Neural cell (in vitro differentiated cells): ENCODE data around the gene COX14. TPM values are rescaled to one million over a fixed set of nuclear protein-coding genes. Genes with fewer than 3 reads are reported as not detected.

Experiments used
- H2AFZ ChIP-seq: fragments of 200-600, 300-800 bp; sonication (generic), shearing (Covaris generic); 2 replicates; pipeline ENCODE4 v1.6.0; 2014; ENCODE audit warnings: low read depth, mild to moderate bottlenecking, antibody characterized with exemption, low read length, moderate library complexity
- H3F3A ChIP-seq: fragments of 200-600 bp; shearing (Covaris generic); 2 replicates; pipeline ENCODE4 v1.6.1; 2016; ENCODE audit warnings: mild to moderate bottlenecking, moderate library complexity, mixed read lengths, antibody characterized with exemption, low read length; ENCODE audit not compliant: insufficient read depth, poor library complexity, severe bottlenecking
- H3K27ac ChIP-seq: fragments of 200-600, 300-800 bp; sonication (generic), shearing (Covaris generic); 2 replicates; pipeline ENCODE4 v1.5.1; 2014; ENCODE audit warnings: mild to moderate bottlenecking, low read length, moderate library complexity
- H3K27me3 ChIP-seq: fragments of 300-800, 200-600 bp; sonication (generic), shearing (Covaris generic); 2 replicates; pipeline ENCODE4 v1.6.0; 2014; ENCODE audit warnings: mild to moderate bottlenecking, low read depth, low read length, moderate library complexity; ENCODE audit not compliant: insufficient read depth
- H3K36me3 ChIP-seq: fragments of 300-800, 200-600 bp; sonication (generic), shearing (Covaris generic); 2 replicates; pipeline ENCODE4 v1.5.1; 2014; ENCODE audit warnings: mild to moderate bottlenecking, antibody characterized with exemption, low read length, moderate library complexity; ENCODE audit not compliant: insufficient read depth
- H3K4me2 ChIP-seq: fragments of 300-800, 200-600 bp; sonication (generic), shearing (Covaris generic); 2 replicates; pipeline ENCODE4 v1.6.0; 2014; ENCODE audit warnings: mild to moderate bottlenecking, low read length
- H3K4me3 ChIP-seq: fragments of 300-800, 200-600 bp; sonication (generic), shearing (Covaris generic); 2 replicates; pipeline ENCODE4 v1.5.1; 2014; ENCODE audit warnings: mild to moderate bottlenecking, low read length, moderate library complexity
- H3K79me2 ChIP-seq: fragments of 200-600 bp; shearing (Covaris generic); replicated peaks from 2 replicates; pipeline ENCODE4 v1.6.0; 2014; ENCODE audit warnings: mild to moderate bottlenecking, low read length, moderate library complexity; ENCODE audit not compliant: insufficient read depth
- H3K9ac ChIP-seq: fragments of 300-800, 200-600 bp; sonication (generic), shearing (Covaris generic); 2 replicates; pipeline ENCODE4 v1.6.1; 2016; ENCODE audit warnings: mild to moderate bottlenecking, low read length, mixed read lengths
- H3K9me2 ChIP-seq: fragments of 200-600 bp; shearing (Covaris generic); 2 replicates; pipeline ENCODE4 v1.6.1; 2016; ENCODE audit warnings: mild to moderate bottlenecking, low read length, mixed read lengths; ENCODE audit not compliant: insufficient read depth
- H3K9me3 ChIP-seq: fragments of 200-600, 300-800 bp; sonication (generic), shearing (Covaris generic); 2 replicates; pipeline ENCODE4 v1.6.1; 2016; ENCODE audit warnings: mild to moderate bottlenecking, mixed run types, low read length, moderate library complexity, mixed read lengths
- H4K20me1 ChIP-seq: fragments of 200-600 bp; shearing (Covaris generic); 2 replicates; pipeline ENCODE4 v1.6.1; 2016; ENCODE audit warnings: mild to moderate bottlenecking, mixed run types; ENCODE audit not compliant: insufficient read depth
- EP300 ChIP-seq: fragments of 450-650 bp; conservative IDR thresholded peaks from 2 replicates; pipeline ENCODE4 v1.6.1; 2014; ENCODE audit warnings: antibody characterized with exemption, mild to moderate bottlenecking, moderate library complexity; ENCODE audit not compliant: poor library complexity, severe bottlenecking
- EZH2 ChIP-seq: fragments of 200-600, 300-800 bp; shearing (Covaris generic), sonication (generic); IDR thresholded peaks from 2 replicates; pipeline ENCODE4 v1.6.1; 2014; ENCODE audit warnings: antibody characterized with exemption, low read length, borderline replicate concordance, mild to moderate bottlenecking; ENCODE audit not compliant: insufficient read depth, poor library complexity, severe bottlenecking
- MXI1 ChIP-seq: fragments of 450-650 bp; conservative IDR thresholded peaks from 2 replicates; pipeline ENCODE4 v1.6.1; 2014; ENCODE audit warnings: antibody characterized with exemption, mild to moderate bottlenecking; ENCODE audit not compliant: poor library complexity, severe bottlenecking
- POLR2AphosphoS5 ChIP-seq: IDR thresholded peaks from 2 replicates; pipeline ENCODE4 v1.6.1; 2012
- RAD21 ChIP-seq: fragments of 450-650 bp; conservative IDR thresholded peaks from 2 replicates; pipeline ENCODE4 v1.6.1; 2014; ENCODE audit warnings: antibody characterized with exemption, mild to moderate bottlenecking, moderate library complexity
- SMC3 ChIP-seq: fragments of 450-650 bp; conservative IDR thresholded peaks from 2 replicates; pipeline ENCODE4 v1.6.1; 2014; ENCODE audit warnings: antibody characterized with exemption, mild to moderate bottlenecking, moderate library complexity; ENCODE audit not compliant: poor library complexity
- TAF1 ChIP-seq: IDR thresholded peaks from 2 replicates; pipeline ENCODE4 v1.6.1; 2012; ENCODE audit warnings: low read depth
- polyA minus RNA-seq: library from RNA; depleted of rRNA, polyadenylated mRNA; stranded (reverse); fragments of >200 nt; gene quantifications from 2 replicates; pipeline ENCODE4 v1.2.3, GENCODE V29; 2014
- polyA plus RNA-seq: library from polyadenylated mRNA; depleted of rRNA; stranded (reverse); fragments of >200 nt; gene quantifications from 2 replicates; pipeline ENCODE4 v1.2.3, GENCODE V29; 2014
- TF ChIP-seq, protein P1 (sequence below): fragments of 450-650 bp; IDR thresholded peaks from 2 replicates; pipeline ENCODE4 v1.5.1; 2014; ENCODE audit warnings: antibody characterized with exemption, mild to moderate bottlenecking, moderate library complexity; ENCODE audit not compliant: poor library complexity, severe bottlenecking
- TF ChIP-seq, protein P2 (sequence below): IDR thresholded peaks from 2 replicates; pipeline ENCODE4 v1.6.1; 2012; ENCODE audit warnings: borderline replicate concordance

The COX14 gene
- polyA plus RNA-seq (73.4 and 79.3 TPM in 2 replicates), polyA minus RNA-seq (15.6 and 17.0 TPM in 2 replicates)

DNA sequence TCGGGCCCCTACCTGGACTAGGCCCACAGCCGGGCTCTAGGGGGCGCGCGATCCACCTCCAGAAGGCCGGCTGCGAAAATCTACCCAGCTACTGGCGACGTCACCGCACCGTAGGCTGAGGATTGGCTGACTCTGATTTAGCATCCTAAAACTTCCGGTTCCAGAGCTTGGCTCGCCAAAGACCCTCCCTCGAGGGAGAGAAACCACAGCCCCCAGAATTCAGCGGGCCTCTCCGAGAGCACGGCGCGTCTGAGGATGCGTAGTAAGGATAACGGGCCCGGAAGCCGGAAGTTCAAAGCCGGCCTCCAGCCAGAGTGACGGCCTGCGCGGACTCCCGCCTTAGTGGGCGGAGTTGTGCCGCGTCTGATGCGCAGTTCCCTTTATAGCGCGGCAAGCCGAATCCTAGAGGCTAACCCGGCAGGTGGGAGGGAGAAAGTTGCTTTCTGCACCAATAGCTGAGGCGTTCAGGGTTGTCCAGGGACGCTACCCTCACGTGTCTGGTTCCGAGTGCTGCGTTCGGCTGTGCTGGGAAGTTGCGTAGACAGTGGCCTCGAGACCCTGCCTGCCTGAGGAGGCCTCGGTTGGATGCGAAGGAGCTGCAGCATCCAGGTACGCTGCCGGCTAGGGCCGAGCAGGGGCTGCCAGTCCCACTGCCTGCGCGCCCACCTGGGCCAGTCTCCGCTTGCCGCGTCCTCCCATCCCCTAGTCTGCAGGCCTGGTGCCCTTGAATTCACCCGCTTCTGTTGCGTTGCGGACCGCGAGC is at the start of gene COX14:
TSS of gene COX14 (plus strand) at position 544 of the 763 bp plus-strand sequence. CDS start 7,808 bp downstream, outside the sequence.
- Histone ChIP-seq H3K9me3 (no peaks in the 10 kb centered on the region), H3K4me3 (peak within 1 kb of the TSS; percentile 75), H3K27ac (peak within 1 kb of the TSS; percentile 92), H4K20me1 (no peaks in the 10 kb centered on the region), H3F3A (no peaks in the 10 kb centered on the region), H3K27me3 (no peaks in the 10 kb centered on the region), H3K79me2 (peaks cover 4% of the 10 kb centered on the region), H3K9ac (peak within 1 kb of the TSS; percentile 85), H3K36me3 (no peaks in the 10 kb centered on the region), H2AFZ (peak within 1 kb of the TSS; percentile 96), H3K9me2 (no peaks in the 10 kb centered on the region), H3K4me2 (peak within 1 kb of the TSS; percentile 59)
- peak; percentile 94 for TF ChIP-seq MXI1
- TF ChIP-seq EP300 = peak; percentile 49
- TF ChIP-seq, protein P1, sequence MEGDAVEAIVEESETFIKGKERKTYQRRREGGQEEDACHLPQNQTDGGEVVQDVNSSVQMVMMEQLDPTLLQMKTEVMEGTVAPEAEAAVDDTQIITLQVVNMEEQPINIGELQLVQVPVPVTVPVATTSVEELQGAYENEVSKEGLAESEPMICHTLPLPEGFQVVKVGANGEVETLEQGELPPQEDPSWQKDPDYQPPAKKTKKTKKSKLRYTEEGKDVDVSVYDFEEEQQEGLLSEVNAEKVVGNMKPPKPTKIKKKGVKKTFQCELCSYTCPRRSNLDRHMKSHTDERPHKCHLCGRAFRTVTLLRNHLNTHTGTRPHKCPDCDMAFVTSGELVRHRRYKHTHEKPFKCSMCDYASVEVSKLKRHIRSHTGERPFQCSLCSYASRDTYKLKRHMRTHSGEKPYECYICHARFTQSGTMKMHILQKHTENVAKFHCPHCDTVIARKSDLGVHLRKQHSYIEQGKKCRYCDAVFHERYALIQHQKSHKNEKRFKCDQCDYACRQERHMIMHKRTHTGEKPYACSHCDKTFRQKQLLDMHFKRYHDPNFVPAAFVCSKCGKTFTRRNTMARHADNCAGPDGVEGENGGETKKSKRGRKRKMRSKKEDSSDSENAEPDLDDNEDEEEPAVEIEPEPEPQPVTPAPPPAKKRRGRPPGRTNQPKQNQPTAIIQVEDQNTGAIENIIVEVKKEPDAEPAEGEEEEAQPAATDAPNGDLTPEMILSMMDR = peak; percentile 100
- TF ChIP-seq SMC3 = peak; percentile 75
- peak; percentile 86 for TF ChIP-seq TAF1
- TF ChIP-seq, protein P2, sequence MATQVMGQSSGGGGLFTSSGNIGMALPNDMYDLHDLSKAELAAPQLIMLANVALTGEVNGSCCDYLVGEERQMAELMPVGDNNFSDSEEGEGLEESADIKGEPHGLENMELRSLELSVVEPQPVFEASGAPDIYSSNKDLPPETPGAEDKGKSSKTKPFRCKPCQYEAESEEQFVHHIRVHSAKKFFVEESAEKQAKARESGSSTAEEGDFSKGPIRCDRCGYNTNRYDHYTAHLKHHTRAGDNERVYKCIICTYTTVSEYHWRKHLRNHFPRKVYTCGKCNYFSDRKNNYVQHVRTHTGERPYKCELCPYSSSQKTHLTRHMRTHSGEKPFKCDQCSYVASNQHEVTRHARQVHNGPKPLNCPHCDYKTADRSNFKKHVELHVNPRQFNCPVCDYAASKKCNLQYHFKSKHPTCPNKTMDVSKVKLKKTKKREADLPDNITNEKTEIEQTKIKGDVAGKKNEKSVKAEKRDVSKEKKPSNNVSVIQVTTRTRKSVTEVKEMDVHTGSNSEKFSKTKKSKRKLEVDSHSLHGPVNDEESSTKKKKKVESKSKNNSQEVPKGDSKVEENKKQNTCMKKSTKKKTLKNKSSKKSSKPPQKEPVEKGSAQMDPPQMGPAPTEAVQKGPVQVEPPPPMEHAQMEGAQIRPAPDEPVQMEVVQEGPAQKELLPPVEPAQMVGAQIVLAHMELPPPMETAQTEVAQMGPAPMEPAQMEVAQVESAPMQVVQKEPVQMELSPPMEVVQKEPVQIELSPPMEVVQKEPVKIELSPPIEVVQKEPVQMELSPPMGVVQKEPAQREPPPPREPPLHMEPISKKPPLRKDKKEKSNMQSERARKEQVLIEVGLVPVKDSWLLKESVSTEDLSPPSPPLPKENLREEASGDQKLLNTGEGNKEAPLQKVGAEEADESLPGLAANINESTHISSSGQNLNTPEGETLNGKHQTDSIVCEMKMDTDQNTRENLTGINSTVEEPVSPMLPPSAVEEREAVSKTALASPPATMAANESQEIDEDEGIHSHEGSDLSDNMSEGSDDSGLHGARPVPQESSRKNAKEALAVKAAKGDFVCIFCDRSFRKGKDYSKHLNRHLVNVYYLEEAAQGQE = peak; percentile 87
- peak; percentile 97 for TF ChIP-seq POLR2AphosphoS5
- TF ChIP-seq EZH2 = no peak
- peak; percentile 59 for TF ChIP-seq RAD21

DNA sequence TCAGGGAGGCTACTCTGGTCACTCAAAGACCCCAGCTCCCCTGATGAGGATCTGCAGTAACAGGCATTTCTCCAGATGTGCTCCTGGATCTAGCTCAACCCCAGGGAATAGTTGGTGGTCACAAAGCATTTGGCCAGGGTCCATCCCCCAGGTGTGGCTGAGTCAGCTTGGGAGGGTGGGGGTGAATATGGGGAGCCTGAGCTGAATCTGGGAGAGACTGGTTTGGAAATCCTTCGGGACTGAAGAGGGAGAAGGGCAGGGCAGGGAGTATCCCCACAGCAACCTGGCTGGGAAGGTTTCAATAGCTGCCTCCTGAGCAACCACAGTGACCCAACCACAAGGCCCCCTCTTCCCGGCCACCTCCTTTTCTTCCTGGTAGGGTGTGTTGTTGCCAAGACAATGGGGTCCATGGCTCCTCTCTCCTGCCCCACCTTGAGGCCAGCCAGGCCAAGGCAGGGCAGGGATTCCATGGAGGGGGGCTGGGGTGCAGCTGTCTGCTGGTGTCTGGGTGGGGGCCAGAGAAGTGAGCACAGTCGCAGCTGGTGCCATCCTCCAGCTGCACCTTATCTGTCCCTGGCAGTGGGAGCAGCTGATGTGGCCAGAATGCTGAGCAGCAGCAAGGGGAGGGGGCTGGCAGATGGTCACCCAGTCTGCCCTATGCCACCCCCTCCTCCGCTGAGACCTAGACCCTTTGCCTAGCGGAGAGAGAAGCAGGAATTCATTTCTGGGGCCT is 49.1 kb upstream of the COX14 start:
- Histone ChIP-seq H4K20me1 (no peaks in the 10 kb centered on the region), H3K27ac (no peak overlapping the region), H2AFZ (no peak overlapping the region), H3K9ac (no peak overlapping the region), H3F3A (no peaks in the 10 kb centered on the region), H3K4me3 (no peak overlapping the region), H3K79me2 (no peaks in the 10 kb centered on the region), H3K36me3 (no peaks in the 10 kb centered on the region), H3K9me2 (no peaks in the 10 kb centered on the region), H3K27me3 (no peaks in the 10 kb centered on the region), H3K4me2 (no peak overlapping the region), H3K9me3 (no peaks in the 10 kb centered on the region)
- TF ChIP-seq POLR2AphosphoS5 (no peak), RAD21 (no peak), SMC3 (no peak), TAF1 (no peak), MXI1 (no peak), EP300 (no peak), EZH2 (no peak)
- TF ChIP-seq, protein P2 = no peak
- TF ChIP-seq, protein P1 = no peak
